Keratinocyte (primary cell): ENCODE measurements around the gene ATP1A2.

Source experiments
- EZH2 ChIP-seq: IDR thresholded peaks from one replicate; pipeline ENCODE4 v1.6.1; 2012; ENCODE audit warnings: inconsistent platforms, mild to moderate bottlenecking, low read length, moderate library complexity
- TF ChIP-seq, protein P1 (sequence below), 3 experiments: IDR thresholded peaks in 1 of 3; conservative IDR thresholded peaks in 1 of 3; optimal IDR thresholded peaks in 1 of 3; 2 replicates in 2 of 3; 3 replicates in 1 of 3; pipeline versions ENCODE3 to v1.5.1; 2011; ENCODE audit warnings: low read length in 3 of 3, mild to moderate bottlenecking in 3 of 3, moderate library complexity in 2 of 3, control low read depth in 1 of 3, inconsistent platforms in 1 of 3; ENCODE audit not compliant: insufficient read depth in 2 of 3; ENCODE audit errors: extremely low read depth in 1 of 3

DNA sequence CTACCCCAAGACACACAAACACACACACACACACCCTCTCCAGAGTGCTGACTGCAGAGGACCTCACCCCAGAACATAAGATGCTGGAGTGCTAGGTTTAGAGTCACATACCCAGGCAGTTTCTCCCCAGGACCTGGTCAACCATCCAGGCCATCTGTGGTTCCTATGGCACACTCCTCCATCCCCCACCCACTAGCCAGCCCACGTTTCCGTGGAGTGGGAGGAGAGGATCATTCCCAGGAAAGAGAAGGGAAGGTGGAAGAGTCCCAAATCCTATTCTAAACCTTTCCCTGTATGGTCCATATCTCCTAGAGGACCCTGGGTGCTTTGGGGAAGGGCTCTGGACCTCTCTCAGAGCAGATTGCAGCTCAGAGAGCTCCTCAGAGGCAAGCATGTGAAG, 33.1 kb upstream of the ATP1A2 start:
- TF ChIP-seq, protein P1, sequence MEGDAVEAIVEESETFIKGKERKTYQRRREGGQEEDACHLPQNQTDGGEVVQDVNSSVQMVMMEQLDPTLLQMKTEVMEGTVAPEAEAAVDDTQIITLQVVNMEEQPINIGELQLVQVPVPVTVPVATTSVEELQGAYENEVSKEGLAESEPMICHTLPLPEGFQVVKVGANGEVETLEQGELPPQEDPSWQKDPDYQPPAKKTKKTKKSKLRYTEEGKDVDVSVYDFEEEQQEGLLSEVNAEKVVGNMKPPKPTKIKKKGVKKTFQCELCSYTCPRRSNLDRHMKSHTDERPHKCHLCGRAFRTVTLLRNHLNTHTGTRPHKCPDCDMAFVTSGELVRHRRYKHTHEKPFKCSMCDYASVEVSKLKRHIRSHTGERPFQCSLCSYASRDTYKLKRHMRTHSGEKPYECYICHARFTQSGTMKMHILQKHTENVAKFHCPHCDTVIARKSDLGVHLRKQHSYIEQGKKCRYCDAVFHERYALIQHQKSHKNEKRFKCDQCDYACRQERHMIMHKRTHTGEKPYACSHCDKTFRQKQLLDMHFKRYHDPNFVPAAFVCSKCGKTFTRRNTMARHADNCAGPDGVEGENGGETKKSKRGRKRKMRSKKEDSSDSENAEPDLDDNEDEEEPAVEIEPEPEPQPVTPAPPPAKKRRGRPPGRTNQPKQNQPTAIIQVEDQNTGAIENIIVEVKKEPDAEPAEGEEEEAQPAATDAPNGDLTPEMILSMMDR (optimal IDR thresholded peaks at IDR 0.05 in 1 of 3, IDR thresholded peaks at IDR 0.05 in 1 of 3, conservative IDR thresholded peaks at IDR 0.05 in 1 of 3; ENCODE audit: extremely low read depth in 1 of 3, insufficient read depth in 2 of 3, low read length in 3 of 3): no peak
- TF ChIP-seq EZH2: no peak
